ENCODE measurements around the gene ZNF302.
A peak's percentile ranks its signal among the peaks of the same experiment; 100 is the strongest.
"Not testable (repeated sequence)": the region's sequence is repeated elsewhere in the genome, so short reads cannot be mapped to it uniquely, and the experiment has no call there.

ZNF302 gene

DNA sequence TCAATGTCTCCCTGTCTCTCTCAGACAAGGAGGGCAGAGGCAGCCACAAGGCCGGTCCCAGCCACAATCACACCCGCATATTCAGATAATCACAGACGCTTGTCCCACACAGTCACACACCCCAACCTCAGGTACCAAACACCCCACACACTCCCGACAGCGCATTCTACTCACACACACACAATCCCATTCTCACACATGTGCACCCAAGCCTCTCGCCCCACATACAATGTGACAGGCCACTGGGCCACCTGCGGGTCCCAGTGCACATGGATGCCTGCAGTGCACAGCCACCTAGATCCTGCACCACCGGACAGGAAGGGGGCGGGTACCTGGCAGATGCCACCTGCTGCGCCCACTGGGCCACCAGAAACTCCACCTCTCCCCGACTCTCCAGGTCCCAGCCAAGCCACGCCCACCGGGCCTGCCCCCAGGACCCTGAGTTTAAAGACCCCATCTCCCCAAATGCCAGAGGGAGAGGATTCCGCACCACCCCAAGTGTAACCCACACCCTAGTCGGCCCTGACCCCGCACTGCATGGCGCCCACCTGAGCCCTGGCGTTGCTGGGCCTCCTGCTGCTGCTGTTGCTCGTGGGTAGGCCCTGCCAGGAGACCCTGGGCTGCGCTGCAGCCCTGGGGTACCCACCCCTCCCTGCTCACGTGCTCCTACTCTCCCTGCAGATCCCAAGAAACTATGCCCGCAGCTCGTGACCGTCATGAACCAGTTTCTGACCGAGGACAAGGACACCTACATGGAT lies 11.1 kb upstream of the ZNF302 start:
- Histone ChIP-seq H3K9ac (no peak overlapping the region), H3K4me3 (ENCODE audit: low read depth, low read length) (no peak overlapping the region), H3K4me1 (peaks cover 5% of the 10 kb centered on the region), H3K79me2 (no peaks in the 10 kb centered on the region), H3K27me3 (ENCODE audit: control insufficient read depth, insufficient read depth, low read length) (no peaks in the 10 kb centered on the region), H3K9me3 (ENCODE audit: control insufficient read depth, low read length) (no peaks in the 10 kb centered on the region), H3K27ac (peak overlapping the region; percentile 15), H3K4me2 (ENCODE audit: low read length) (no peak overlapping the region), H2AFZ (peak overlapping the region; percentile 53), H3K36me3 (ENCODE audit: control insufficient read depth, insufficient read depth, low read length) (no peaks in the 10 kb centered on the region)
- TF ChIP-seq, protein P1, sequence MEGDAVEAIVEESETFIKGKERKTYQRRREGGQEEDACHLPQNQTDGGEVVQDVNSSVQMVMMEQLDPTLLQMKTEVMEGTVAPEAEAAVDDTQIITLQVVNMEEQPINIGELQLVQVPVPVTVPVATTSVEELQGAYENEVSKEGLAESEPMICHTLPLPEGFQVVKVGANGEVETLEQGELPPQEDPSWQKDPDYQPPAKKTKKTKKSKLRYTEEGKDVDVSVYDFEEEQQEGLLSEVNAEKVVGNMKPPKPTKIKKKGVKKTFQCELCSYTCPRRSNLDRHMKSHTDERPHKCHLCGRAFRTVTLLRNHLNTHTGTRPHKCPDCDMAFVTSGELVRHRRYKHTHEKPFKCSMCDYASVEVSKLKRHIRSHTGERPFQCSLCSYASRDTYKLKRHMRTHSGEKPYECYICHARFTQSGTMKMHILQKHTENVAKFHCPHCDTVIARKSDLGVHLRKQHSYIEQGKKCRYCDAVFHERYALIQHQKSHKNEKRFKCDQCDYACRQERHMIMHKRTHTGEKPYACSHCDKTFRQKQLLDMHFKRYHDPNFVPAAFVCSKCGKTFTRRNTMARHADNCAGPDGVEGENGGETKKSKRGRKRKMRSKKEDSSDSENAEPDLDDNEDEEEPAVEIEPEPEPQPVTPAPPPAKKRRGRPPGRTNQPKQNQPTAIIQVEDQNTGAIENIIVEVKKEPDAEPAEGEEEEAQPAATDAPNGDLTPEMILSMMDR (IDR thresholded peaks at IDR 0.05) = no peak

DNA sequence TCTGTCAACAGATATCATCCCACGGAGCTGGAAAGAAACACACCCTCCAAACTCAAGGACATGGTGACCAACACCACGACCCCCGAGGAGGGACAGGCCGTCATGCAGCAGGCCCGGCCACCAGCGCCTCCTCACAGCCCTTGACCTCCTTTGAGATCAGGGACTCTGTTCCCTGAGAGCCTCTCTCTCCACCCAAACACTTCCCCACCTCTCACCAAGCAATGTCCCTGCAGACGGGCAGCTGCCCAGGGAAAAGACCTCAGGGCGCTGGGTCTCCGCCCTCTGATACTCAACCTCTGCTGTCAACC lies 10.6 kb upstream of the ZNF302 start:
- H3K36me3 ChIP-seq (ENCODE audit: control insufficient read depth, insufficient read depth, low read length) = no peaks in the 10 kb centered on the region
- no peak overlapping the region for H3K4me3 ChIP-seq (ENCODE audit: low read depth, low read length)
- no peaks in the 10 kb centered on the region for H3K79me2 ChIP-seq
- peaks cover 5% of the 10 kb centered on the region for H3K4me1 ChIP-seq
- TF ChIP-seq, protein P1 (IDR thresholded peaks at IDR 0.05) = no peak
- H3K9me3 ChIP-seq (ENCODE audit: control insufficient read depth, low read length) = no peaks in the 10 kb centered on the region
- H3K9ac ChIP-seq = no peak overlapping the region
- H3K27ac ChIP-seq = no peak overlapping the region
- peak overlapping the region; percentile 53 for H2AFZ ChIP-seq
- no peak overlapping the region for H3K4me2 ChIP-seq (ENCODE audit: low read length)
- no peaks in the 10 kb centered on the region for H3K27me3 ChIP-seq (ENCODE audit: control insufficient read depth, insufficient read depth, low read length)

DNA sequence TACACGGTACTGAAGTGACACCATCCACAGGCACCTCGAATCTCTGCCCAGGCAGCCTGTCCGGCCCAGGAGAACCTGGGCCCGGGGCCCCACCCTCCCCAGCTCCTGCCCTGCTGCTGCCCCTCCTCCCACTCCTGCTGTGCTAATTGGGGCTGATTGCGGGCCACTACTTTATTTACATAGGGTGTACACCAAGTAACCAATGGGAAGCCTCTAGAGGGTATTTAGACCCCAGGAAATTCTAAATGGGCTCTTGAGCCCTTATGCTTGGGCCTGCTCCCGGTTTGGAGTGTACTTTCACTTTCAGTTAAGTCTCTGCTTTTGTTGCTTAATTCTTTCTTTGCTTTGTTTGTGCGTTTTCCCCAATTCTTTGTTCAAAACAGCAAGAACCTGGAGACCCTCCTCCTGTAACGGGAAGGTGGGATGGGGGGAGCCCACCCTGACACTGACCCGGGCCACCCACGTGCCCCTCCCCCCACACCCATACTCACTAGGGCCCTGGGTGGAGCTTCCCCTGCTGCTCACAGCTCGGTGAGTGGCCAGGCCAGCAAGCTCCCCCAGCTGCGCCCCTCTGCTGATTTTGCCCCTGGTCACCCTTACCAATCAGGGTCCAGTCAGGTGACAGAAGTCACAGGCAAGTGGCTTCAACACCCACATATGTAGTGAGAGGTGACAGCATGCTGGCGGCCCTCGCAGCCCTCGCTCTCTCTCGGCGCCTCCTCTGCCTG lies 10.0 kb upstream of the ZNF302 start:
- Histone ChIP-seq H3K79me2 (no peaks in the 10 kb centered on the region), H3K36me3 (ENCODE audit: control insufficient read depth, insufficient read depth, low read length) (no peaks in the 10 kb centered on the region), H3K27me3 (ENCODE audit: control insufficient read depth, insufficient read depth, low read length) (no peaks in the 10 kb centered on the region), H3K4me3 (ENCODE audit: low read depth, low read length) (peak overlapping the region; percentile 16), H3K27ac (no peak overlapping the region), H3K4me1 (peaks cover 5% of the 10 kb centered on the region), H2AFZ (peak overlapping the region; percentile 53), H3K9ac (no peak overlapping the region), H3K9me3 (ENCODE audit: control insufficient read depth, low read length) (no peaks in the 10 kb centered on the region), H3K4me2 (ENCODE audit: low read length) (peak overlapping the region; percentile 55)
- TF ChIP-seq, protein P1 (IDR thresholded peaks at IDR 0.05) = no peak

- H3K36me3 ChIP-seq (ENCODE audit: control insufficient read depth, insufficient read depth, low read length); H3K4me2 ChIP-seq (ENCODE audit: low read length); H3K27ac ChIP-seq; H3K9ac ChIP-seq; H3K27me3 ChIP-seq (ENCODE audit: control insufficient read depth, insufficient read depth, low read length); H3K79me2 ChIP-seq; H3K4me1 ChIP-seq; H3K9me3 ChIP-seq (ENCODE audit: control insufficient read depth, low read length); H3K4me3 ChIP-seq (ENCODE audit: low read depth, low read length): not testable (repeated sequence)
- H2AFZ ChIP-seq = peak overlapping the region; percentile 53
Observed at GRCh38 chr19:34668077-34668689, 9.3 kb upstream of the ZNF302 start.

GRCh38 chr19:34668690-34669089 lies 8.8 kb upstream of the ZNF302 start:
- H3K27me3 ChIP-seq (ENCODE audit: control insufficient read depth, insufficient read depth, low read length); H3K36me3 ChIP-seq (ENCODE audit: control insufficient read depth, insufficient read depth, low read length); H3K79me2 ChIP-seq; H3K9ac ChIP-seq; H3K9me3 ChIP-seq (ENCODE audit: control insufficient read depth, low read length); H3K4me2 ChIP-seq (ENCODE audit: low read length); H3K4me3 ChIP-seq (ENCODE audit: low read depth, low read length); H3K4me1 ChIP-seq; H2AFZ ChIP-seq; H3K27ac ChIP-seq: not testable (repeated sequence)
